PC-9 (cell line): ENCODE data around the gene LAMA2. TPM values are rescaled to one million over a fixed set of nuclear protein-coding genes. Genes with fewer than 3 reads are reported as not detected.

Experiments
- BruUV-seq: library from RNA; stranded (reverse); fragments of 400-500 nt; replicated peaks from 2 replicates; lab custom pipeline; 2021; lab: Mats Ljungman, UMichigan
- CTCF ChIA-PET: fragments of 300-600 bp; sonication (Branson Sonifier 250); formaldehyde crosslinking; loops from one replicate; lab custom pipeline; 2022; ENCODE audit warnings: antibody characterized with exemption; lab: Charles Lee
- POLR2A ChIA-PET: fragments of 300-600 bp; sonication (Branson Sonifier 250); formaldehyde crosslinking; loops from one replicate; lab custom pipeline; 2022; ENCODE audit warnings: antibody characterized with exemption; ENCODE audit not compliant: unreplicated experiment; lab: Charles Lee
- DNase-seq, 2 experiments: peaks; one replicate each; pipeline versions ENCODE4 v3.0.0 to v3.0.0-alpha.2; 2015 to 2022; ENCODE audit warnings: mixed read lengths in 1 of 2
- H2AFZ ChIP-seq: fragments of 200-600 bp; sonication (generic); 2 replicates; pipeline ENCODE4 v1.8.1; 2017; ENCODE audit warnings: antibody characterized with exemption
- H3F3A ChIP-seq: fragments of 200-600 bp; sonication (generic); 2 replicates; pipeline ENCODE4 v1.8.1; 2017; ENCODE audit warnings: antibody characterized with exemption, mild to moderate bottlenecking, low read depth; ENCODE audit not compliant: insufficient read depth
- H3K27ac ChIP-seq: fragments of 200-600 bp; sonication (generic); 2 replicates; pipeline ENCODE4 v1.6.1; 2016; ENCODE audit warnings: mixed run types
- H3K27me3 ChIP-seq: fragments of 200-600 bp; sonication (generic); 2 replicates; pipeline ENCODE4 v1.6.1; 2016; ENCODE audit warnings: low read depth, mixed run types; ENCODE audit not compliant: insufficient read depth
- H3K36me3 ChIP-seq: fragments of 200-600 bp; sonication (generic); 2 replicates; pipeline ENCODE4 v1.6.1; 2016; ENCODE audit warnings: low read depth, mixed run types
- H3K4me1 ChIP-seq: fragments of 200-600 bp; sonication (generic); replicated peaks from 2 replicates; pipeline ENCODE4 v1.6.1; 2016; ENCODE audit warnings: mixed run types; ENCODE audit not compliant: insufficient read depth
- H3K4me2 ChIP-seq: fragments of 200-600 bp; sonication (generic); 2 replicates; pipeline ENCODE4 v1.6.1; 2017; ENCODE audit warnings: mixed run types
- H3K4me3 ChIP-seq: fragments of 200-600 bp; sonication (generic); 2 replicates; pipeline ENCODE4 v1.6.1; 2016; ENCODE audit warnings: mixed run types
- H3K79me2 ChIP-seq: fragments of 200-600 bp; sonication (generic); 2 replicates; pipeline ENCODE4 v1.6.1; 2017; ENCODE audit warnings: low read depth, mixed run types
- H3K9me2 ChIP-seq: fragments of 200-600 bp; sonication (generic); 2 replicates; pipeline ENCODE4 v1.8.1; 2017; ENCODE audit warnings: mild to moderate bottlenecking; ENCODE audit not compliant: insufficient read depth
- H3K9me3 ChIP-seq: fragments of 200-600 bp; sonication (generic); 2 replicates; pipeline ENCODE4 v1.8.1; 2016; ENCODE audit warnings: low read depth; ENCODE audit not compliant: insufficient read depth
- H4K20me1 ChIP-seq: fragments of 200-600 bp; sonication (generic); 2 replicates; pipeline ENCODE4 v1.8.1; 2017; ENCODE audit not compliant: insufficient read depth
- CTCF ChIP-seq: fragments of 200-600 bp; sonication (generic); conservative IDR thresholded peaks from 2 replicates; pipeline ENCODE4 v1.6.1; 2017; ENCODE audit warnings: mixed run types, antibody characterized with exemption, mild to moderate bottlenecking, moderate library complexity
- EZH2 ChIP-seq: fragments of 200-600 bp; sonication (generic); IDR thresholded peaks from 2 replicates; pipeline ENCODE4 v1.8.0; 2017; ENCODE audit warnings: antibody characterized with exemption, low read depth
- intact Hi-C: fragments of 100-400 bp; cut with micrococcal nuclease; formaldehyde crosslinking; loops from one replicate; pipeline ENCODE4 v1.10.0; 2022; ENCODE audit not compliant: unreplicated experiment
- total RNA-seq: library from RNA; stranded (reverse); gene quantifications from 2 replicates; pipeline ENCODE4 v1.2.3, GENCODE V29; 2021

The LAMA2 gene
- total RNA-seq, 1 experiment from 2014 or later: 2.8 TPM

GRCh38 chr6:128932061-128932460 is 49.1 kb downstream of the LAMA2 start:
- intact Hi-C loops: no loop called here
- ChIA-PET POLR2A (no interaction called here), CTCF (no interaction called here)
- no peaks in the 10 kb centered on the region; the same call in 1 of the 2 replicates for H3K9me2 ChIP-seq
- no peak for DNase-seq
- no peak overlapping the region for H3K4me3 ChIP-seq
- H3K27ac ChIP-seq: no peak overlapping the region
- no peaks in the 10 kb centered on the region for H3K9me3 ChIP-seq
- no peaks in the 10 kb centered on the region for H3K79me2 ChIP-seq
- H4K20me1 ChIP-seq: no peaks in the 10 kb centered on the region
- 0 out of 2 replicates have a peak overlapping the region, but pooled peaks have one; percentile 3 for H2AFZ ChIP-seq
- H3K4me1 ChIP-seq: no peaks in the 10 kb centered on the region
- no peaks in the 10 kb centered on the region for H3F3A ChIP-seq
- no peaks in the 10 kb centered on the region for H3K27me3 ChIP-seq
- no peak overlapping the region for H3K4me2 ChIP-seq
- no peak for TF ChIP-seq EZH2
- BruUV-seq: no TSS peak
- no peaks in the 10 kb centered on the region for H3K36me3 ChIP-seq

DNA sequence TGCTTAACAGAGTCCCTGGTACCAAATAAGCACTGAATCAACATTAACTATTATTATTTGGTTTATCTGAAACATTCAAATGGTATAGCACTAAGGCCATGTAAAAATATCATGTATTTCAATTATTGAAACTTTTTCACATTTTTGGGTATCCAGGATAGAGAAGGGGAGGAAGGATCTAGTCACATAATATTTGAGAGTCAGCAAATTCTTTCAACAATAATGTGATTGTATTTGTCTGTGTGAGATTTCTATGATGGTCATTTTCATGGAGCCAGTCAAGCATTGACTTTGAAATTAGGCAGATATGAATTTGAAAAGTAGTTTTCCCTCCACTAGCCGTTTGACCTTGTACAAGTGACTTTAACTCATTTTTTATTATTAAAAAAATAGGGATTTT is 67.9 kb downstream of the LAMA2 start:
- BruUV-seq: no TSS peak
- CTCF ChIA-PET: no interaction called here
- no peaks in the 10 kb centered on the region for H3K4me1 ChIP-seq

DNA sequence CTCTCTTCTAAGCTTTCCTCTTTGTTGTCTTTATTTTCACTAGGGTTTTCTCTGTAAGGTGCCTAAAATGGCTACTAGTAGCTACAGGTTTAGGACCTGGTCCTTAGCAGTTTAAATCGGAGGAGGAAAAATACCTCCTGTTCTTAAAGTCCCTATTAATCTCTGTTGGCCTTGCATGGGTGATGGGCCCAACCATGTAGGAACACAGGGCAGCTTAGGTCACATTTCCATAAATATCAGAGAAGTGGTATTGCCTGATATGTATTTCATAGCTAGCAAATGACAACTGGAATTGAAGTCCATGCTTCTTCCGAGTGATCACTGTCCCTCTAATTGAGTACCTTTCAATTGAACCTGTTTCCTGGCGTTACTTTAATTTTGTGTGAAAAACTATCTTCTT is 70.0 kb downstream of the LAMA2 start:
- no peaks in the 10 kb centered on the region for H3K27me3 ChIP-seq
- ChIA-PET CTCF (no interaction called here), POLR2A (no interaction called here)
- H3K9me2 ChIP-seq: no peaks in the 10 kb centered on the region
- no TSS peak for BruUV-seq
- no peak overlapping the region for H2AFZ ChIP-seq
- H3K4me2 ChIP-seq: no peak overlapping the region
- no peaks in the 10 kb centered on the region for H3K79me2 ChIP-seq
- no peak overlapping the region for H3K4me3 ChIP-seq
- TF ChIP-seq EZH2 (no peak), CTCF (no peak)
- H3K4me1 ChIP-seq: no peaks in the 10 kb centered on the region
- no peak overlapping the region for H3K27ac ChIP-seq
- no peaks in the 10 kb centered on the region for H3K36me3 ChIP-seq
- no peaks in the 10 kb centered on the region for H4K20me1 ChIP-seq
- intact Hi-C loops: no loop called here
- no peaks in the 10 kb centered on the region; the same call in 1 of the 2 replicates for H3K9me3 ChIP-seq
- no peaks in the 10 kb centered on the region for H3F3A ChIP-seq
- no peak for DNase-seq

More for the DNA sequence above, 67.9 kb downstream of the LAMA2 start:
- Histone ChIP-seq H4K20me1 (no peaks in the 10 kb centered on the region), H3K27me3 (no peaks in the 10 kb centered on the region), H3K79me2 (no peaks in the 10 kb centered on the region), H3K4me3 (no peak overlapping the region), H2AFZ (no peak overlapping the region), H3K27ac (no peak overlapping the region), H3K9me3 (no peaks in the 10 kb centered on the region; the same call in 1 of the 2 replicates), H3K4me2 (no peak overlapping the region), H3K36me3 (no peaks in the 10 kb centered on the region), H3F3A (no peaks in the 10 kb centered on the region), H3K9me2 (no peaks in the 10 kb centered on the region)
- TF ChIP-seq CTCF (no peak), EZH2 (no peak)
- intact Hi-C loops: no loop called here
- no peak for DNase-seq
- POLR2A ChIA-PET: no interaction called here
